GM19397 (cell line): ENCODE results near the gene DOCK1.
"Not testable (repeated sequence)": the region's sequence is repeated elsewhere in the genome, so short reads cannot be mapped to it uniquely, and the experiment has no call there.

Experiments used
- ATAC-seq: cut with Tn5 transposase; IDR thresholded peaks from one replicate; pipeline ENCODE4 v1.9.1; 2021; ENCODE audit warnings: mild to moderate bottlenecking, moderate library complexity; ENCODE audit not compliant: unreplicated experiment

DOCK1 gene

DNA sequence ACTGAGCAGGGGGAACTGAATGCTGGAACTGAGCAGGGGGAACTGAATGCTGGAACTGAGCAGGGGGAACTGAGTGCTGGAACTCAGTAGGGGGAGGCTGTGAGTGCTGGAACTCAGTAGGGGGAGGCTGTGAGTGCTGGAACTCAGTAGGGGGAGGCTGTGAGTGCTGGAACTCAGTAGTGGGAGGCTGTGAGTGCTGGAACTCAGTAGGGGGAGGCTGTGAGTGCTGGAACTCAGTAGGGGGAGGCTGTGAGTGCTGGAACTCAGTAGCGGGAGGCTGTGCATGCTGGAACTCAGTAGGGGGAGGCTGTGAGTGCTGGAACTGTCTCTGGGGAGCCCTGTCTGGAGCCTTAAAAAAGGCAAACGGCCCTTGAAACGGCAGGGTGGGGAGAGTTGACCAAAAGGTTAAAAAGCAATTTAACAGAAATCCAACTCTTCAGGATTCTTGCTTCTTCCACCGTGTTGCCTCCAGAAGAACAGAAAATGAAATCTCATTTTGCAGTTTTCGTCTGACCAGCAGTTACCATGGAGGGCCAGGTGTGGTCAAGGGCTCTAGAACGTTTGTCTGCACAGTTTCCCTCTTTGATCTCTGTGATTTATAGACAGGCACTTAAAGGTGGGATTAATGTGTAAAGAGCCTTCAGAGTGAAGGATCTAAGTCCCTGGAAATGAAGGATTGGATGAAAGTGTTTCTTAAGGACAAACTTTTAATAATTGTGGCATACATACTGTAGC, 19.1 kb downstream of the DOCK1 start:
- no peak for ATAC-seq

DNA sequence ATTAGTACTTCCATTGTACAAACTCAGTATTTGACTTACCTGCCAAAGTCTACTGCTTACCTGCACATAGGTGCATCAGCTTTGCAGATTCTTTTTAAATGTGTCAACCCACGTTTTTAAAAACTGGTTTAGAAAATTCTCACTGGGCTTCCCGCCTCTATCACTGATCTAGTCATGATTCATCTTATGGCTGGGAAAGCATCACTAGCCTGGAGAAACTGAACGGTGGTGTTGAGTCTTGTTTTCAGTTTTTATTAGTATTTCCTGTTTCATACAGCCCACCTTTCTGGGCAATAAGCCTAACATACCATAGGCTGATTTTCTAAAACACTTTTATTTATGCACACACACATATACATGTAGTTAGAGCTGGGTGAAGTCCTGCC, 19.7 kb downstream of the DOCK1 start:
- no peak for ATAC-seq

DNA sequence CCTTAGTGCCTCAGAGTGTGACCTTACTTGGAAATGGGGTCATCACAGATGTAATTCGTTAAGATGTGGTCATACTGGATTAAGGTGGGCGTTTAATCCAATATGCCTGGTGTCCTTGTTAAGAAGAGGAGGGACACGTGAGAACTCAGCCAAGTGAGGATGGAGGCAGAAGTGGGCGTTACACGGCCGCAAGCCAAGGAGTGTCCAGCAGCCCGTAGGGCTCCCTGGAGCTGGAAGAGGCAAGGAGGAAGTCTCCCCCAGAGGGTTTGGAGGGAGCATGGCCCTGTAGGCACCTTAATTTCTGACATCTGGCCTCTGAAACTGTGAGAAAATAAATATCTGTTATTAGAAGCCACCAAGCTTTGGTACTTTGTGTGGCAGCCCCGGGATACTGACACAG, 21.3 kb downstream of the DOCK1 start:
- ATAC-seq, result no peak

DNA sequence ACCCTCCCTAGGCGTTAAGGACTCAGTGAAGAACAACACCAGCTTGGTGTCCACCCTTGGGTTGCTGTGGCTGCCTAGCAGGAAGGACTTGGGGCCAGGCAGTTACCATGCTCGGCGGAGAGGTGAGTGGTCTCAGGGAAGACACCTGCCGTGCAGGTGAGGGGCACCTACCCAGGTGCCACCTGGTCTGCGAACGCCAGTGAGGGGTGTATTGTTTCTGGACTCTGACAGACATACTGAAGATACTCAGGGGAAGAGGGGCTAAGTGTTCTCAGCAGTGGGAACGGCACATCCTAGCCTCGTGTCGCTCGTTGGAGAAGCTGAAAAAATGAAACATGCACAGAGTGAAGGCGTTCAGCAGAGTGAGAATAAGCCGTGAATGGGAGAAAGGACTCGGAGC, 22.6 kb downstream of the DOCK1 start:
- no peak for ATAC-seq

DNA sequence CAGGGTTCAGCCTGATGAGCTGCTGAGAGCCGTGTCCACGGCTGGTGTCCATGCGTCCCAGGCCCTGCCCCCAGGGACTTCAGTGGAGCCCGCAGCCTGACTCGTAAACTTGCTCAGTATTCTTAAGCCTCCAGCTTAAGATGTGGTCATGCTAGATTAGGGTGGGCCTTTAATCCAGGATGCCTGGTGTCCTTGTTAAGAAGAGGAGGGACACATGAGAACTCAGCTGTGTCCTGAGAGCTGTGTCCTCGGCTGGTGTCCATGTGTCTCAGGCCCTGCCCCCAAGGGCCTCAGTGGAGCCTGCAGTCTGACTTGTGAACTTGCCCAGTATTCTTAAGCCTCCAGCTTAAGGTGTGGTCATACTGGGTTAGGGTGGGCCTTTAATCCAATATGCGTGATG, 23.0 kb downstream of the DOCK1 start:
- no peak for ATAC-seq

DNA sequence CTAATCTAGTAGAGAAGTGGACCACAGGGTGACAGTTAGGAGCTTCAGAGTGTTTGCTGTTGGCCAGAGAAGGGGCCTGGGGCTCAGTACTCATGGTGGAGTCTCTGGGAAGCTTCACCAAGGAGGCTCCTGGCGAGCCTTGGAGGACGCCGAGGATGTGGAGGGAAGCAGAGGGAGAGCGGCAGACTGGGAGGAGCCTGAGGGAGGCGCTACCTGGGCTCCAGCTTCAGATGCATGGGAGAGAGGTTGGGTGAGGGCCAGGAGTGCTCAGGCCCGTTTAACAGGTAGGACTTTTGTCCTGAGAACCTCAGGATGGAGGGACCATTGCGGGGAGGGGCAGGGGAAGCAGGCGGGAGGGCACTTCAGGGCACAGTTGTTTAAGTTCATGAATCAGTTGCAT, 24.2 kb downstream of the DOCK1 start:
- no peak for ATAC-seq

DNA sequence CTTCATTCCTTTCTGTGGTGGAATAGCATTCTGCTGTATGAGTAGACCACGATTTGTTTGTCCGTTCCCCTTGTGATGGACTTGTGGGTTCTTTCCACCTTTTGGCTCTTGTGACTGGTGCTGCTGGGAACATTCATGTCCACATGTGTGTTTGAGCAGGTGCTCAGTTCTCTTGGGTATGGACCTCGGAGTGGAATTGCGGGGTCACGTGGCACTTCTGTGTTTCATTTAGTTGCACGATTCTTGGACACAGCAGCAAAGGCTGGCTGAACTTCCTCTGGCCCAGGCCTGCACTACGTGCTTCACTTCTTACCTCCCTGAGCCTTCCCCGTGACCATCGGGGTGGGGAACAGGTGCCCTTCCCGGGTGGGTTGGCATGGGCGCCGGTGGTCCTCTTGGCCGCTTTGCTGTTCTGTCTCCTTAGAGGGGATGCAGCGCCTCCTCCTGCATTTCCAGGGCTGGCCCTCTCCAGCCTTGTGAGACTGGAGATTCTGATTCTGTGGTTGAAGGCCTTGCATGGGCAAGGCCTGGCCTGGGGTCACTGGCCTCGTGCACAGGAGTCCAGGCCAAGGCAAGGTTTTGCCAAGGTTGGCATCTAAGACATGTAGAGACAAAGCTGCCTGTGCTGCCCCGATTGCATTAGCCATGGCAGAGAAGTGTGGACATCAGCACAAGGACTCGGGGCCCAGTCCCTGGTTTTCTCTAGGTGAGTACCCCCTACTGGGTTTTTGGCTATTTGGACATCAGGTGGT, 25.1 kb downstream of the DOCK1 start:
- ATAC-seq, result no peak

DNA sequence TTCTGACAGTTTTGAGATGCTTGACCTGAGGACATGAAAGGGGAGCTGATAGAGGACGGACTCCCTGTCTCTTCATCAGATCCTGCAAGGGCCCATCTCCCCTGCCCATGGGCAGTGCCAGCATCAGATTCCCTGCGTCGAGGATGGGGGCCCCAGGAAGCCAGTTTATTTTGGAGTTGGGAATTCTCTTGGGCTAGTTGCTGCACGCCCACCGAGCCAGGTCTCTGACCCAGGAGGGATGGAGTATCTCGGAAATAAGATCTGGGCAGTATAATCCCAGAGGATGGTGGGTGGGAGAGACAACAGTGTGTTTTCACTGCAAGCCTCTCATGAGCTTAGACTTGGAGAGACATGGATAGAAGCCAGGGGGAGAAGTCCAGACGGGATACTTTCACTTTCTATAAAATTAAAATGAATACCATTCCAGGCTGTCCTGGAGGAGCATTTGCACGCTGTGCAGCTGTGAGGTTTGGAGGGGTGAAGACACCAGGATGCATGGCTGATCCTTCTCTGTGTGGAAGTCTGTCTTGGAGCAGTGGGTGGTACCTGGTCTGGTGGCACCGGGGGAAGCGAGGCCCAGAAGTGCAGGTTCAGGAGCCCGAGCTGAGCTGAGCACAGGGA, 25.8 kb downstream of the DOCK1 start:
- no peak for ATAC-seq

DNA sequence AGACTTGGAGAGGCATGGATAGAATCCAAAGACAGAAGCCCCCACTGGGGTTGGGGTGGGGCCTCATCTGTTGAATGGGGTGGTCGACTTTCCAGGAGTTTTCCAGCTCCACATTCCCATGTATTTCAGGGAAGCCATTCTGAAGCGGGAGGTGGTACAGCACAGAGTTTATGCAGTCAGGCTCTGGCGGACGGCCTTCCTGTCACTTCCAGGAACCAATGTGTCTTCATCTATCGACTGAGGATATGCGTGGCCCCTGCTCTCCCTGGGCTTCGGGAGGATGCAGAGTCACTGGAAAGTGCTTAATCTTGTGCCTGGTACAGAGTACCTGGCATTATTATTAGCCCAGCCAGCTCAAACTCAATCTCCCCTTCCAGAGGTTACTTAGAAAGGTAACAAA, 26.3 kb downstream of the DOCK1 start:
- ATAC-seq, result no peak

DNA sequence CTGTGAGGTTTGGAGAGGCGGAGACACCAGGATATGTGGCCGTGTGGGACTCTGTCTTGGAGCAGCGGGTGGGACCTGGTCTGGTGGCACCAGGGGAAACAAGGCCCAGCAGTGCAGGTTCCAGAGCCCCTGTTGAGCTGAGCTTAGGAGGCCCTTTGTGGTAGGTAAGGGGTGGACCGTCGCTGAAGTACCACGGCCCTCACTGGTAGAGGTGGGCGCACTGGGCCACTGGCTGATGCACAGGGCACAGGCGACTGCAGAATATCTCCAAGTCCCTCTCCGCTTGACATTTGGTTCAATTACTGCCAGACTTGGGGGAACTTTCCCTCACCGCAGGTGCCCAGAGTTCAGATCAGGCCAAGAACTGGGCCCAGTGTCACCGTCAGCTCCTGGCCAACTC, 27.3 kb downstream of the DOCK1 start:
- no peak for ATAC-seq

DNA sequence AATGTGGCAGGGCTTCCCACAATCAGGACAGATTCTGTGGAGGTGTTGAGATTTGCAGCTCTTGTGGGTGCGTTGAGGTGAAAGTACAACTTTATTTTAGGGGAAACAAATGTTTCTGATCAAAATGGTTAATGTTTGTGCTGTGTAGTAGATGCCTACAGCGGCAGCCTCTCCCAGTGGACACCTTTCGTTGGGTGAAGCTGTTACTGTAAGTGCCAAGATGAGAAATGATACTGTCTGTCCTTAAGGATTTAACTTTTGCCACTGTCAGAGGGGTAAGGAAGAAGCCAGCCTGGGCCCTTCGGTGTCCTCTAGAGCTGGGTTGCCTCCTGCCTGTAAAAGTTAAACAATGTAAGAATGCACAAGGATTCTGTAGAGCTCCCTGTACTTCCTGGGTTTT, 27.9 kb downstream of the DOCK1 start:
- ATAC-seq, result no peak

DNA sequence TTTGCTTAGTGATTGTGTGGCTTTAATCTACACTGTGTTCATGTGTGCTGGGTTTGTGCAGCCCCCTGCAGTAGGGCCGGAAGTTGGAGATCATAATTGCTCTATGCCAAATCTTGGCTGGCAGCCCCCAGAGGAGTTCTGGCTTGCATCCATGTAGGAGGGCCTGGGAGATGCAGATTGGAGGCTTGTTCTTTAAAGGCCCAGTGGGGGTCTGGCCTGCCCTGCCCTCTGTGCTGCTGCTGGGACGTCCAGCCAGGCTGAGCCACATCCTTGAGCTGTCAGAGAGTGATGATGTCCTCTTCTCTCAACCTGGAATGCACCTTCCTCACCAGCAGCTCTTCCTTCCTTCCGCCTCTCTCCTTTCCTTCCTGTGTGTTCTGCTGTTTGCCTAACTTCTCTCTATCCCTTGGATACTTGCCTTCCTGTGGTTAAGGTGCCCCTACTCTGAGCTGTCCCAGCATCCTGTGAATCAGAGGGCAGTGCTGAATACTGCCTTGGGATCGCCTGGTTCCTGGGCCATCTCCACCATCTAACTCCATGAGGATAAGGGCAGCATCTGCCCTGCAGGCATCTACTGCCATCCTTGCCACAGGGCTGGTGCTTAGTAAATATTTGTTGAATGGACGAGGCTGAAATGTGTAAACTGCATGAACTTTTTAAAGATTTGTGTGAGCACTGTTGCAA, 30.2 kb downstream of the DOCK1 start:
- no peak for ATAC-seq

DNA sequence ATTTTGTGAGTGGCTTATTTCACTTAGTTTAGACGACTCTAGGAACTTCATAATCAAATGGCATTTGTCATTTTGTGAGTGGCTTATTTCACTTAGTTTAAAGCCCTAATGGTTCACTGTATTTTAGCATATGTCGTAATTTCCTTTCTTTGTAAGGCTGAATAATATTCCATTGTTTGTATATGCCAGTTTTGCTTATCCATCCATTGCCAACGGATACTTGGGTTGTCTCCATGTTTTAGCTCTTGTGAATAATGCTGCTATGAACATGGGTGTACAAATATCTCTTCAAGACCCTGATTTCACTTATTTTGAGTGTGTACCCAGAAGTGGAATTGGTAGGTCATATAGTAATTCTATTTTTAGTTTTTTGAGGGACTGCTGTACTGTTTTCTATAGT, 31.8 kb downstream of the DOCK1 start:
- ATAC-seq, result no peak

DNA sequence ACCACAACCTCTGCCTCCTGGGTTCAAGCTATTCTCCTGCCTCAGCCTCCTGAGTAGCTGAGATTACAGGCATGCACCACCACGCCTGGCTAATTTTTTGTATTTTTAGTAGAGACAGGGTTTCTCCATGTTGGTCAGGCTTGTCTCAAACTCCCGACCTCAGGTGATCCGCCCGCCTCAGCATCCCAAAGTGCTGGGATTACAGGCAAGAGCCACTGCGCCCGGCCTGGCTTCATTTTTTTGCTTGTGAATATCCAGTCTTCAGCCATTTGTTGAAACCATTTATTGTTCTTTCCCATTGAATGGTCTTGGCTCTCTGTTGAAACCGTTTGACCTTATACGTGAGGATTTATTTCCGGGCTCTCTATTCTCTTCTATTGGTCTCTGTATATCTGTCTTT, 32.9 kb downstream of the DOCK1 start:
- ATAC-seq, result not testable (repeated sequence)

DNA sequence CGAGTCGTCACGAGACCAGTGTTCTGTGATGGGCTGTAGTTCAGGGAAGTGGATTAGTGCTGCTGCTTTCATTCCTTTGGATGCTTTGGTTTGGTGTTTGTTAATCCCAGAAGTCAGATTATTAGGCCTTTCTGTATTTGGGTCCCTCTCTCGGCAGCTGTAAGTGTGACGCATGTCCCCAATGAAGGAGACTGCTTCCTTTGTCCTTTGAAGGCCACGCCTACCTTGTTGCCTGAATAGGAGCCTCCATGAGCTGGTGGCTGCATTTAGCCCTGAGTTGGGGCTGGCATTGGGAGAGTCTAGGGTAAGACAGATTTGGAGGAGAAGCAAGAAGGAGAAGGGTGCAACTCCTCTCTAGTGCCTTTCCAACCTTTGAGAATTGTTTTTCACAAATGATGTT, 34.5 kb downstream of the DOCK1 start:
- no peak for ATAC-seq

DNA sequence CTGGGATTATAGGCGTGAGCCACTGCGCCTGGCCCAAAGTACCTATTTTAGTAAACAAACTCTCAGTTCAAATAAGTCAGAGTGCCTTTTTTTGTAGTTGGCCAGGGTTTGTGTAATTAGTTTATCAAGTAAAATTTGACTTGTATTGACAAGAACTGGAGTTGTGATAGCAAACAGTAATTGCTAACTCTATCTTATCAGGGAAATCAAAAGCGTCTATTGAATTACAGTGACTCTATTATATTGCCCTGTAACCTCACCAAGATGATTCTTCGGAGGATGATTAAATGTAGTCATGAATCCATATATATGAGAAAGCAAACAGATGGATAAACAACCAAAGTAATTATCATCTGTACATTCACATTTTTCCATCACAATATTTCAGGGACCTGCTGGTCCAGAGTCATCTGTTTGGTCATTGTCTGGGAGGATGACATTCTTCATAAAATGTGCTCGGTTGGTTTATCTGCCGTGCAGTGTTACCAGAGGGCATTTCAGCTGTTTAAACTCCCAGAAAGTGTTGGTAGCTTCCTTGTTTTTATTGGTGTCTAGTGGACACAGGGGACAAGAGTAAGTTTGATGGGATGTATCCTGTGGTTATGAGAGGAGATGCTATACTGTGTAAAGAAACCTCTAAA, 35.6 kb downstream of the DOCK1 start:
- no peak for ATAC-seq

DNA sequence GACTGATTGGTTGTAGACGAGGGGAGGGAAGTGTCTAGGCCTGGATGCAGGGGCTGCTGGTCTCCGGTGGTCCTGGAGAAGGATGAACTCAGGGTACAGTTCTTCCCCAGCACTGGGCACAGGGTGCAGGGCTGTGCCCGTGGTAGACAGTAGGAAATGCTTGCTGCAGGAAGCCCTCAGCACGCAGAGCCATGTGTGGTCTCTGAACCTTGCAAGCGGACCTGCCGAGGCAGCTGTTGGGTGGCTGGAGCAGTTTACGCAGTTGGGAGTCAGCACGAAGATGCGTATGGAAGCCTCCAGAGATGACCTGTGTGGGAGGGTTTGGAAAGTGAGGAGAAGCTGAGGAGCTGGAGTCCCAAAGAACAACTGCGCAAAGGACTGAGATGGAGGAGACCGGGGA, 39.0 kb downstream of the DOCK1 start:
- ATAC-seq, result no peak

DNA sequence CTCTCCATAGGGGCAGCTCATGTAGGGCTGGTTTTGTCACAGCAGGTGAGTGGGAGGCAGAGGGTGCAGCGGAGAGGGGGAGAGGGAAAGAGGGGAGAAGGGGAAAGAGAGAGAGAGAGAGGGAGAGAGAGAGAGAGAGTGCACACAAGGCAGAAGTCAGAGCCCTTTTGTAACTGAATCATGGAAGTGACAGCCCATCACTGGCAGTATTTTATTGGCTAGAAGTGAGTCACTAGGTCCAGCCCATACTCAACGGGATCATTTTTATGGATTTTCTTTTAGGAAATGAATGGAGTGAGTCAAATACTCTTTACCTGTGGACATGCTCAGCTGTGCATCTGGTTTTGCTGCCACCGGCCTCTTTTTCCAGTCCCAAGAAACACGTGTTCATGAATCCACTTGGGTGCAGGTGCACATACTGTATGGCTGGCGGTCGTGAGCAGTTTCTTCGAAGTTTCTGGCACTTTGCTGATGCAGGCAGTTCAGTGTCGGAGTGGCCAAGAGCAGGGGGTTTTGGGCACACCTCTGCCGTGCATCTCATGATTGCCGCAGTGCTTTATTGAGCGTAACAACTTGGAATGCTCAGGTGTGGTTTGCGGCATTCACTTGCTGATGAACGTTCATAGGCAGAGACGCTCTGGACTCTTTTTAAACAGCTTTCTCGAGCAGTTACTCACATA, 40.3 kb downstream of the DOCK1 start:
- no peak for ATAC-seq

DNA sequence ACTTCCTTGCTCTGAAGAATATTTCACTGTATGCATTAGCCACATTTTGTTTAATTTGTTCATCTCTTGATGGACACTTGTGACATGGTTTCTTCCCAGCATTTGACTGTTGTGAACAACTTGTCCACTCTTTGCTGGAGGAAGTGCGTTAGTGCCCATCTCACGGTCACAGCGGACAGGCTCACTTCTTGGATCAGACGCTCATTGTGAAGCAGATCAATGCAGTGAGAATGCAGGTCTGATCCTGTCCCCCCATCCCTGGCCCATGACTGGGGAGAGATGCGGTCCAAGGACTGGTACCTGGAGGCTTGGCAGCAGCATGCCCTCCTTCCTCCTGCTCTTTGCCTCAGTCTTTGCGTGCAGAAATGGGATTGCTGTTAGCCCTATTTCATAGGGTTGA, 41.5 kb downstream of the DOCK1 start:
- no peak for ATAC-seq

DNA sequence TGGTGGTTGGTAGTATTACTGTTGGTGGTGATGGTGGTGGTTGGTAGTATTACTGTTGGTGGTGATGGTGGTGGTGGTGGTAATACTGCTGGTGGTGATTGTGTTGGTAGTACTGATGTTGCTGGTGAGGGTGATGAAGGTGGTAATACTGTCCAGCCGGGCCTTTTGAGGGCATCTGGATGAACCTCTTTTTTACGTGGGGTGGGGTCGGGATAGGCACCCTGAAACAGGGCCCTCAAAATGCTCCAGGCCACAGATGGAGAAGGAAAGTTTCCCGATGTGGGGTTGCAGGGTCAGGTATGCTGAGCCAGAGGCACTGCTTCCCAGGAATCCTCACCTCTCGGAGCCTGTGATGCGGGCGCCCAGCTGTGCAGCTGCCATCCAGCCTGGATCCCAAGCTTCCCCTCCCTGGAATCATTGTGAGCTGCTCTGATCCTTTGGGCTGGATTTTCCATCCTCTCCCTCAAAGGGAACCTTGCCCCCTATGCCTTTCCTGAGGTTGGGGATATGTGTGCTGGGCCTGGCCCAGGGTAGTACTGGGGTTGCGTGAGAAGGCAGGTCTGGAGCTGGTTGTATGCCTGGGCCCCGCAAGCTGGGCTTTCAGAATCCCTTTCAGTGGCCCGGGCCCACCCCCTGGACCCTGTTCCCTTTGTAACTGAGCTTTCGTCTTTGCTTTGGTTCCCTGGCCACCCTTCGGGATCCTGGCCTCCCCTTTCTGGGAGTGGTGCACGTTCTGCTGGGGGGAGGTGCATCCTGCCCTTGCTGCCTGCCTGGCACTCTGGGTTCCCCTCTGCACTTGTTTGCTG, 43.3 kb downstream of the DOCK1 start:
- no peak for ATAC-seq
